Testis (tissue), 2 donors: ENCODE results near the gene PTPRN2.

Experiments used
- CTCF ChIP-seq, 3 experiments: fragments of 450-650 bp in 2 of 3; fragments of 200-600 bp in 1 of 3; sonication (generic) in 1 of 3; IDR thresholded peaks; one replicate each; pipeline ENCODE4 v1.5.1; 2016 to 2019; ENCODE audit warnings: antibody characterized with exemption in 3 of 3, mild to moderate bottlenecking in 2 of 3, moderate library complexity in 1 of 3
- POLR2A ChIP-seq: fragments of 450-650 bp; IDR thresholded peaks from one replicate; pipeline ENCODE4 v1.6.1; 2017; ENCODE audit warnings: antibody characterized with exemption, mild to moderate bottlenecking, moderate library complexity

GRCh38 chr7:157623556-157623955 lies 964.1 kb downstream of the PTPRN2 start:
- no peak for TF ChIP-seq CTCF (IDR thresholded peaks at IDR 0.05)
- TF ChIP-seq POLR2A: no peak
